GM13977 (cell line): ENCODE data around the gene NUDT19.

Source experiments
- DNase-seq: peaks from one replicate; pipeline ENCODE4 v3.0.0; 2012; ENCODE audit warnings: low spot score
- CTCF ChIP-seq: IDR thresholded peaks from 2 replicates; pipeline ENCODE4 v1.5.1; 2012; ENCODE audit warnings: mild to moderate bottlenecking, control low read depth; ENCODE audit not compliant: insufficient read depth; ENCODE audit errors: extremely low read depth, missing control alignments
- in situ Hi-C: fragments of 300-500 bp; cut with MboI; formaldehyde crosslinking; loops from one replicate; pipeline ENCODE4 v1.12.0; 2022; ENCODE audit warnings: low sequenced_read_pairs, low pct_unique_long_range_greater_than_20kb, mixed read lengths, inconsistent platforms; ENCODE audit not compliant: unreplicated experiment

NUDT19 gene

GRCh38 chr19:32748948-32749347 lies 57.3 kb downstream of the NUDT19 start:
- in situ Hi-C loops = no loop called here
- no peak for TF ChIP-seq CTCF
- no peak for DNase-seq

DNA sequence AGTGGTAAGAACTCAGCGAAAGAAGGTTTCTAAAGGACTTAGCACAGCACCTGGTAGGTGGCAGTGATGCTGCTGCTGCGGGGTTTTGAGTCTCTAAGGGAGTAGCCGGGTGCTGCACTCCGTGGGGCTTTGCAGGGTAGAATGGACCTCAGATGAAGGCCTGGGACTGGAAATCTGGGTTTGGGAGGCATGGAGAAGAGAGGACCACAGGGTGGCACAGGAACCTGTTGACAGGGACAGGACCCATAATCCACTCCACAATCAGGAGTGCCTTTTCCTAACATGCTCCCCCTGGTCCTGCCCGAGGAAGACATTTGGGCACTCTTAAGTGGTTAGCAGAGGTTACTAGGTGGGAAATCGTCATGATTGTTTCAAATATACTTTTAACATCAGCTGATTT lies 57.7 kb downstream of the NUDT19 start:
- no peak for TF ChIP-seq CTCF
- in situ Hi-C loops = no loop called here
- no peak for DNase-seq

DNA sequence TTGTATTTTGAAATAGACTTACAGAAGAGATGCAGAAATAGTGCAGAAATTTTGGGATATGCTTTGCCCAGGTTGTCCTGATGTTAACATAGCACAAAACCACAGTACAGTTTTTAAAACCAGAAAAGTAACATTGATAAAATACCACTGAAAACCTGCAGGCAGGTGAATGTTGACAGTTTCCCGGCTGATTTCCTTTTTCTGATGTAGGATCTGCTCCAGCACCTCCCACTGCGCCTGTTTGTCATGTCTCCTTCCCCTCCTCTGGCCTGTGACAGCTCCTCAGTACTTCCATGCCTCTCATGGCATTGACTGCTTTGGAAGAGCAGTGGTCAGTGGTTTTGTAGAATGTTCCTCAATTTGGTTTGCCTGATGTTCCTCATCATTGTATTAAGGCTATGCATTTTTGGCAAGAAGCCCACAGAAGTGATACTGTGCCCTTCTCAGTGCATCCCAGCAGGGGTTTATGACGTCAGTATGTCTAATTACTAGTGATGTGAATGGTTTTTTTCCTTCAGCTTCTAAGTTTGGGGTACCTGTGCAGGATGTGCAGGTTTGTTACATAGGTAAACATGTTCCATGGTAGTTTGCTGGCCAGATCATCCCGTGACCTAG lies 58.9 kb downstream of the NUDT19 start:
- no peak for TF ChIP-seq CTCF
- in situ Hi-C loops = no loop called here
- DNase-seq = no peak

DNA sequence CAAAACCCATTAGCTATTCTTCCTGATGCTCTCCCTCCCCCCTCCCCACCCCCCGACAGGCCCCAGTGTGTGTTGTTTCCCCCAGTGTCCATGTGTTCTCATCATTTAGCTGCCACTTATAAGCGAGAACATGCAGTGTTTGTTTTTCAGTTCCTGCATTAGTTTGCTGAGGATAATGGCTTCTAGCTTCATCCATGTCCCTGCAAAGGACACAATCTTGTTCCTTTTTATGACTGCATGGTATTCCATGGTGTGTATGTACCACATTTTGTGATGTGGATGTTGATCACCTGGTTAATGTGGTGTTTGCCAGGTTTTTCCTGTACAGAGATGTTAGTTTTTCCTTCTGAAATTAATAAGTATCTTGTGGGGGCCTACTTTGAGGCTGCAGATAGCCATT lies 59.4 kb downstream of the NUDT19 start:
- in situ Hi-C loops = no loop called here
- no peak for TF ChIP-seq CTCF
- DNase-seq = no peak

- no peak for DNase-seq
- in situ Hi-C loops = no loop called here
Measured at GRCh38 chr19:32757189-32757588, 65.6 kb downstream of the NUDT19 start.

More at GRCh38 chr19:32757189-32757588, 65.6 kb downstream of the NUDT19 start:
- TF ChIP-seq CTCF = no peak
